GM12878 (cell line): ENCODE data around the gene ITGBL1.

Source experiments
- CEBPB ChIP-seq, 2 experiments: fragments of 150-350 bp in 1 of 2; IDR thresholded peaks; 2 replicates each; pipeline ENCODE4 v1.6.1; 2012 to 2014; ENCODE audit warnings: low read depth in 2 of 2, low read length in 2 of 2, borderline replicate concordance in 1 of 2, inconsistent platforms in 1 of 2
- MYC ChIP-seq: IDR thresholded peaks from 2 replicates; pipeline ENCODE4 v1.6.1; 2011; ENCODE audit warnings: mild to moderate bottlenecking, low read length, moderate library complexity, inconsistent platforms; ENCODE audit not compliant: insufficient read depth, insufficient replicate concordance, insufficient read length, severe bottlenecking

DNA sequence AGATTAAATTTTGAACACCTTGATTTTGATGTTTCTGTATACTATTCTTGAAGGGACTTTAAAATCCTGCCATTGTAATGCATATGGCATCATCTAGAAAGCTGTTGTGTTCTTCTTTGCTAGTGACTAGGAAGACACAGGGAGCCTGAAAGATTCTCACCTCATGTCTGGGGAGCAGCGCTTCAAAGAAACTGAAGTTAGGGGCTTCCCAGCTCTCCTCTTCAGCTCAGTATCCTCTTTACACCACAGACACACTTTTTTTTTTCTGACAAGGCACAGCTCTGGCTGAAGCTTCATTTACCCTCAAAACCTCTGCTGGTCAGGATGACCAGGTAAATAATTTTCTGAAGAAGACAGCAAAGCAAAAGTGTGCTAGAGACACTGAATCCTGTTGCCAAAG is 255.6 kb downstream of the ITGBL1 start:
- TF ChIP-seq CEBPB (IDR thresholded peaks at IDR 0.05; ENCODE audit: borderline replicate concordance in 1 of 2, low read depth in 2 of 2, low read length in 2 of 2) (no peak), MYC (no peak)
